ENCODE results near the gene CEP112.

DNA sequence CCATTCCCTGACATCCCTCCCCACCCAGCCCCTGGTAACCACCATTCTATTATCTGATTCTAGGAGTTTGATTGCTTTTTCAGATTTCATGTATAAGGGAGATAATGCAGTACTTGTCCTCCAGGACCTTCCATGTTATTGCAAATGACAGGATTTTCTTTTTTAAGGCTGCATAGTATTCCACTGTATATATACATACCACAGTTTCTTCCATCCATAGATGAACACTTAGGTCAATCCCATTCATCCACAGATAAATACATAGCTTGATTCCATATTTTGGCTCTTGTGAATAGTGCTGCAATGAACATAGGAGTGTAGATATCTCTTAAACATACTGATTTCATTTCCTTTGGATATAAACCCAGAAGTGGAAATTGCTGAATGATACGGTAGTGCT, 183.3 kb downstream of the CEP112 start:
- TF ChIP-seq, protein P1, sequence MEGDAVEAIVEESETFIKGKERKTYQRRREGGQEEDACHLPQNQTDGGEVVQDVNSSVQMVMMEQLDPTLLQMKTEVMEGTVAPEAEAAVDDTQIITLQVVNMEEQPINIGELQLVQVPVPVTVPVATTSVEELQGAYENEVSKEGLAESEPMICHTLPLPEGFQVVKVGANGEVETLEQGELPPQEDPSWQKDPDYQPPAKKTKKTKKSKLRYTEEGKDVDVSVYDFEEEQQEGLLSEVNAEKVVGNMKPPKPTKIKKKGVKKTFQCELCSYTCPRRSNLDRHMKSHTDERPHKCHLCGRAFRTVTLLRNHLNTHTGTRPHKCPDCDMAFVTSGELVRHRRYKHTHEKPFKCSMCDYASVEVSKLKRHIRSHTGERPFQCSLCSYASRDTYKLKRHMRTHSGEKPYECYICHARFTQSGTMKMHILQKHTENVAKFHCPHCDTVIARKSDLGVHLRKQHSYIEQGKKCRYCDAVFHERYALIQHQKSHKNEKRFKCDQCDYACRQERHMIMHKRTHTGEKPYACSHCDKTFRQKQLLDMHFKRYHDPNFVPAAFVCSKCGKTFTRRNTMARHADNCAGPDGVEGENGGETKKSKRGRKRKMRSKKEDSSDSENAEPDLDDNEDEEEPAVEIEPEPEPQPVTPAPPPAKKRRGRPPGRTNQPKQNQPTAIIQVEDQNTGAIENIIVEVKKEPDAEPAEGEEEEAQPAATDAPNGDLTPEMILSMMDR (conservative IDR thresholded peaks at IDR 0.05): no peak
- no peak for TF ChIP-seq ZFX (IDR thresholded peaks at IDR 0.05)

All from C4-2B (cell line).